ENCODE measurements around the gene ASAP2.

The ASAP2 gene

DNA sequence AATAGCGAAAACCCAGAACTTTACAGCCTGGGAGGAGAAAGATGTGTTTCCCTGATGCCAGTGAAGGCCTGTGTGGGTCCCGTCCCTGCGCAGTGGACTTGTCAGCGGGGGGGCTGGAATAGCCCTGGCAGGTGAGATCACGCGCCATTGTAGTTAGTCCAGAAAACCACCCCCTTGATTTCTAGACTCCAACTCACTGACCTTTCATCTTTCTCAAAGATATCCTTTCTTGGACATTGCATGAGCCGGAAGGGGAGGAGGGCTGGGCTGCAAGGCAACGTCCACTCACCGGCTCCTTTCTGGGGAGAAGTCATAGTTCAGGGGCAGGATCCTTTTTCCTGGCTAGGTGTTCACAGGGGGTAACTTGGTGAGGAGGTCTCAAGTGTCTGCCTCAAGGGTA is 22.3 kb upstream of the ASAP2 start:
- no peak for DNase-seq

DNA sequence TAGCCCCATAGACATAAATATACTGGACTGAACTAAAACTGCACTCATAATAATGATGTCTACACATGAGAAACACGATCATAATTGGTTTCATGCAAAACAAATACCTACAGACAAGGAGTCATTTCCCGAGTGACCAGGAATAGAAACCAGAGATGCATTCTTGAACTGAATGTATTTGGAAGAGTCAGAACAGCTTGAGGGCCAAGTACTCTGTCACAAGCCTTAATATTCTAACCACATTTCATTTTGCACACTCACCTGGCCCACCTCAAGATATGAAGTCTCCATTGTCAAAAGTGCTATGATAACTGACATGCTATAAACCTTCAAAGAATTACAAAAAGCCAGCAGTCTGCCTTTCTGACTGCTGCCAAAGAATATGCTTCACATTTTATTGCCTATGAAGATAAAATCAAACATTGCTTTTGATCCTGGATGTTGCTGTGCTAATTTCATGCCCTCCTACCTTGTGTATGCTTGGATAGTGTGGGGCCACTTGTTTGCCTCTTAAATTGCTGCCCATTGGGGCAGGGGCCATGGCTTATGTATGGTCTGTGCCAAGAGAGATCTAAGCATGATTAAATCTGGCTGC is 18.9 kb upstream of the ASAP2 start:
- DNase-seq = no peak

DNA sequence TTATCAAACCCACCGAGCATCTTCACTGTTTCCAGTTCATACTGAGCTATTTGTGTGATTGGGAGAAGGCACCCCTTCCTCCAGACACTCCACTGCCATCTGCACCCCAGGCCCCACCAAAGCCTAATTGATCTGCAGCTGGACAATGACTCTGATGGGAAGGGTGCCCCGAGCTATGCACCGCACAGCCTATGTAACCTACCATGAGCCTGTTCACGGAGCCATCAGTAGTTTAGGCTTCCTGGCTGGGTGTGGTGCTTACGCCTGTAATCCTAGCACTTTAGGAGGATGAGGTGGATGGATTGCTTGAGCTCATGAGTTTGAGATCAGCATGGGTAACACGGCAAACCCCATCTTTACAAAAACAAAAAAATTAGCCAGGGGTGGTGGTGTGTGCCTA is 17.8 kb upstream of the ASAP2 start:
- no peak for DNase-seq

DNA sequence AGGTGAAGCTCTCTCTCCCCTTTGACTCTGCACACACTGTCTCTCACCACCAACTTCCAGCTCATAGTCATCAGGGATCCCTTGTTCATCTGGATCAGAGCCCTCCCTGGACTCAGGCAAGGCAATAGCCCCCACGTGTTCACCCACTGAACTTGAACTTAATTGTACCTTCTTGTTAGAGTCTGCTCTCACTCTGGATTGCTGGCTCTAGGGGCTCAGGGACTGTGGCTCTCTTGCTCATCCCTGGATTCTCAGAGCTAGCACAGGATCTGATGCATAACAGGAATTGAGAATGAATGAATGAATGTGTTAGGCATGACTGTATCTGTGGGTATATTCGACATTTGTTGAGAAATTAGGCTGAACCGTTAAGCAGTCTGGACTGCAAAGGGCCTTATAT is 16.7 kb upstream of the ASAP2 start:
- DNase-seq = no peak

DNA sequence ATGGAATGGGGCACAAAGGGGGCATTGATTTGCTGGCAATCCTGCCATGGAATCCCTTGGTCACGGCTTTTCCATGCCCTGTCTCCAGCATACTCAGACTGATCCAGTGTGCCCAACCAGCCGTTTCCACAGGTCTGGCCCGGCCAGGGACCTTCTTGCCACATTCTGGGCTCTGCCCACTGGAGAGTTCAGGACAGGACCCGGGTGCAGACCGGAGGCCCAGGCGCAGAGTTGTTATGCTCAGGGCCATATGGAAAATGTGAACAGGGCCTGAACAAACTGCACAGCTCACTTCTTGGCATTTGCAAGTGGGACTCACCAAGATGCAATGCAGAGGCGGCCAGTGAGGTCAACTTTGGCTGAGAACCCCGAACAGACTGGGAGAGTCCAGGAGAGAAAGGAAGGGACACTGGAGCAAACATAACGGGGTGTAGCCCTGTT is 15.6 kb upstream of the ASAP2 start:
- no peak for DNase-seq

GRCh38 chr2:9192712-9193111 is 13.9 kb upstream of the ASAP2 start:
- no peak for DNase-seq

DNA sequence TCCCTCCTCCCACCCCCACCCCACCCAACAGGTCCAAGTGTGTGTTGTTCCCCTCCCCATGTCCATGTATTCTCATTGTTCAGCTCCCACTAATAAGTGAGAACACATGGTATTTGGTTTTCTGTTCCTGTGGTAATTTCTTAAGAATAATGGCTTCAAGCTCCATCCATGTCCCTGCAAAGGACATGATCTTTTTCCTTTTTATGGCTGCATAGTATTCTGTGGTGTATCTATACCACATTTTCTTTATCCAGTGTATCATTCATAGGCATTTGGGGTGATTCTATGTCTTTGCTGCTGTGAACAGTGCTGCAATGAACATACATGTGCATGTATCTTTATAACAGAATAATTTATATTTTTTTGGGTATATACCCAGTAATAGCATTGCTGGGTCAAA is 12.3 kb upstream of the ASAP2 start:
- no peak for DNase-seq

DNA sequence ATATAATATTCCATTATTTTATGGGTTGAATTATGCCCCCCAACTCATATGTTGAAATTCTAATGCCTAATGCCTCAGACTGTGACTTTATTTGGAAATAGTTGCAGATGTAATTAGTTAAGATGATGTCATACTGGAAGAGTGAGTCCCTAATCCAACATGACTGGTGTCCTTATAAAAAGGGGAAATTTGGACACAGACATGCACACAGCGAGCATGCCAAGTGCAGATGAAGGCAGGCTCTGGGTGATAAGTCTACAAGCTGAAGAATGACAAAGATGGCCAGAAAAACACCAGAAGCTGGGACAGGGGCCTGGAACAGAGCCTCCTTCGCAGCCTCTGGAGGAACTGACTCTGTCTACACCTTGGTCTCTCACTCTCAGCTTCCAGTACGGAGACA is 10.0 kb upstream of the ASAP2 start:
- no peak for DNase-seq

- DNase-seq = no peak
Observed at GRCh38 chr2:9197916-9198315, 8.7 kb upstream of the ASAP2 start.

DNA sequence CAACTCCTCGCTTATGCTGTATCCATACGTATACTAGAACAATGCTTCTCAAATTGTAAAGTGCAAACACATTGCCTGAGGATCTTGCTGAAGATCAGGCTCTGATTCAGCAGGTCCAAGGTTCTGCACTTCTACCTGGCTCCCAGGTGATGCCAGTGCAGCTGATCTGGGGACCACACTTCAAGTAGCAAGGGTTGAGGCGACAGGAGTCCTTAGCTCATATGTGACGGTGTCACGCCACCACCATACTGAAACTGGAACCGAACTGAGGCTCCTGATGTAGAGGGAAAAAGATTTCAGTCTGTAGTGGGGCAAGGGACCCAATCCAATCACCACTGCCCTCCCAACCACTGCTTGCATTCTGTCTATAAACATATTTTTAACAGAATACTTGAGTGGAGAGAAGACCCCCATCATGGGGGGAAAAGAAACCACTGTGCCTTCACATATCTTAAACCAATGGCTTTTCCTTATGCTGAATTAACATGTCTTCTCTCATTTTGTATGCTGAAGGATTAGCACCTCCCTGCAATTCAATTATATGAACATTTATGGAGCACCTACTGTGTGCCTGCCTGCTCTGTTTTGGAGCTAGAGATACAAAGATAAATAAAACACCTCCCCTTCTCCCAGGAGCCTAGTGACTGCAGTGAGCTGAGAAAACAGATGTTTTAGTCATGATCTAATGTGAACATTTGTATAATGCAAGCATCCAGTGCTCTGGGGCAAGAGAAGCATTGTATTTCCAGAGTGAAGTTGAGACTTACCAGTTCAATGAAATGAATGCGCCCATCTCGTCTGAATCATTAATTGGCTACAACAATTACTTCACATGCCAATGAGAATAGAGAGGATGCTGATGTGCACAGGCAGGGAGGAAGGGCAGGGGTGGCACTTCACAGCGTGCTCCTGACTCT is 6.6 kb upstream of the ASAP2 start:
- no peak for DNase-seq

DNA sequence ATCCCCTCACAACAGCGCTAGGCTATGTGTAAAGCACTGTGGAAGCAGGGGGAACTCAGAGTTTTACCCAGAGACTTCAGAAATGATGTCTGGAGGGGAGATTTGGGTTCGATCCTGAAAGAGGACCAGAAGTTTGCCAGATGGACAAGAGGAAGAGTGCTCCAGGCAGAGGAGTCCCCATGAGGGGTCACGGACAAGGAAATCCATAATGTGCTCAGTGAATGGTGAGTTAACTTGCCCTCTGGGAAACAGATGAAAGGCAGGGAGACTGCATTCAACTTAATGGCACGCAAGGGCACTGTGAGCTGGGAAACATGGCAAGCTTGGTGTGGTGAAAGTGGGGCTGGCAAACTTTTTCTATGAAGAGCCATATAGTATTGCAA is 6.0 kb upstream of the ASAP2 start:
- no peak for DNase-seq

DNA sequence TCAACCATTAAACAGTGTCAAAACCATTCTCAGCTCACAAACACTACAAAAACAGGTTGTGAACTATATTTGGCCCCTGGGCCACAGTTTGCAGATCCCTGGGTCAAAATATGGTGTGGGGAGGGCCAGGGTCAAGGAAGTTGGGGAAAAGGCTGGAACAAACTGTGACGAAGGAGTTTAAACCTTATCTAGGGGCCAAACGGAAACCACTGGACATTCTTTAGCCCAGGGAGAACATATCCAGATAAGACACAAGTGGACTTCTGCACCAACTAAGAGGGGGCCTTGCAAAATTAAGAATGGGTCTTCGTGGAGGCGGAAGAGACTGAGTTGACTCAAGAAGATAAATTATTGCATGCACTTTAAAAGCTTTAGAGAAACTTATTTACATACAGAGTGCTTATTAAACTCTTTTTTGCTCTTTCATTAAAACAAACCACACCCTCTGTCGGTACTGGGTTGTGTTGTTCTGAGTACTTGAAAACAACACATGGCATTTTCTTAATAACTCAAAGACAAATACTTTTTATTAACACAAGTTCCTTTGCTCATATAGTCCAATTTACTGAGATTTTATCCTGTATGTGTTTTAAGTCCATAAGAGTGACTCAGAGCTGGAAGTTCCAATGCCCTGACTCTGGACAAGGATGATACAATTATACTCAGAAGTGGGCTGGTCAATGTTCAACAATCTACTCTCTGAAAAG is 5.3 kb upstream of the ASAP2 start:
- DNase-seq = no peak

GRCh38 chr2:9203006-9203405 is 3.6 kb upstream of the ASAP2 start:
- DNase-seq = no peak

GRCh38 chr2:9203876-9204275 is 2.7 kb upstream of the ASAP2 start:
- no peak for DNase-seq

GRCh38 chr2:9204939-9205338 is 1.7 kb upstream of the ASAP2 start:
- DNase-seq = no peak

- DNase-seq = no peak
Observed at GRCh38 chr2:9205486-9205885, 1.1 kb upstream of the ASAP2 start.

- DNase-seq = peak; percentile 32
Observed at GRCh38 chr2:9206991-9207640, 504 bp downstream of the ASAP2 start.

- peak; percentile 18 for DNase-seq
Observed at GRCh38 chr2:9207641-9208311, 1.2 kb downstream of the ASAP2 start.

GRCh38 chr2:9208875-9209274 is 2.3 kb downstream of the ASAP2 start:
- DNase-seq = no peak

GRCh38 chr2:9210030-9210429 is 3.4 kb downstream of the ASAP2 start:
- no peak for DNase-seq

- no peak for DNase-seq
Observed at GRCh38 chr2:9211496-9211895, 4.9 kb downstream of the ASAP2 start.

GRCh38 chr2:9212010-9212635 is 5.5 kb downstream of the ASAP2 start:
- DNase-seq = no peak
